HG03139 (cell line): ENCODE data around the gene ZNF142.
"Not testable (repeated sequence)": the region's sequence is repeated elsewhere in the genome, so short reads cannot be mapped to it uniquely, and the experiment has no call there.

Experiments used
- ATAC-seq: cut with Tn5 transposase; IDR thresholded peaks from one replicate; pipeline ENCODE4 v1.9.1; 2021; ENCODE audit not compliant: unreplicated experiment

The ZNF142 gene

GRCh38 chr2:218659258-218659987 is at the start of gene ZNF142, which contains the start of gene BCS1L:
Gene ZNF142, minus strand, starts transcription at chr2:218659623. Its CDS starts 3,194 bp downstream, at chr2:218656429.
Gene BCS1L, plus strand, starts transcription at chr2:218659683. Its CDS starts 1,305 bp downstream, at chr2:218660988.
- ATAC-seq, result peak; percentile 98

GRCh38 chr2:218708086-218708485 is 48.7 kb upstream of the ZNF142 start:
- ATAC-seq, result no peak

GRCh38 chr2:218703341-218703740 is 43.9 kb upstream of the ZNF142 start:
- ATAC-seq, result no peak

- no peak for ATAC-seq
These were observed 42.4 kb upstream of the ZNF142 start for GRCh38 chr2:218701806-218702205.

- ATAC-seq, result no peak
These were observed 39.5 kb upstream of the ZNF142 start for GRCh38 chr2:218698885-218699284.

- ATAC-seq, result no peak
These were observed 35.2 kb upstream of the ZNF142 start for GRCh38 chr2:218694405-218695145.

- no peak for ATAC-seq
These were observed 31.8 kb upstream of the ZNF142 start for GRCh38 chr2:218691234-218691633.

- ATAC-seq, result not testable (repeated sequence)
These were observed 28.1 kb upstream of the ZNF142 start for GRCh38 chr2:218687400-218688060.

GRCh38 chr2:218680061-218680460 is 20.6 kb upstream of the ZNF142 start:
- ATAC-seq, result no peak

- no peak for ATAC-seq
These were observed 19.7 kb upstream of the ZNF142 start for GRCh38 chr2:218679119-218679518.

GRCh38 chr2:218671654-218672566 is 12.5 kb upstream of the ZNF142 start, which contains the start of the genes RNF25 and STK36:
Gene RNF25, minus strand, starts transcription at chr2:218672002. Its CDS starts 32 bp downstream, at chr2:218671970.
Gene STK36, plus strand, starts transcription at chr2:218672086. Its CDS starts 744 bp downstream, at chr2:218672830.
- ATAC-seq, result peak; percentile 97

- ATAC-seq, result no peak
These were observed 11.8 kb upstream of the ZNF142 start for GRCh38 chr2:218671097-218671653.

- no peak for ATAC-seq
These were observed 5.2 kb upstream of the ZNF142 start for GRCh38 chr2:218664653-218665052.

GRCh38 chr2:218663901-218664300 is 4.5 kb upstream of the ZNF142 start:
- ATAC-seq, result no peak

GRCh38 chr2:218662827-218663226 is 3.4 kb upstream of the ZNF142 start:
- no peak for ATAC-seq

- ATAC-seq, result no peak
These were observed 3.0 kb upstream of the ZNF142 start for GRCh38 chr2:218662377-218662776.

- ATAC-seq, result no peak
These were observed 550 bp upstream of the ZNF142 start for GRCh38 chr2:218659988-218660358.

- peak; percentile 16 for ATAC-seq
These were observed 659 bp downstream of the ZNF142 start for GRCh38 chr2:218658671-218659257.

GRCh38 chr2:218655751-218656150 is 3.7 kb downstream of the ZNF142 start:
- ATAC-seq, result no peak

- ATAC-seq, result no peak
These were observed 10.7 kb downstream of the ZNF142 start for GRCh38 chr2:218648787-218649100.
